ENCODE results near the gene IL17D.
"Not testable (repeated sequence)": the region's sequence is repeated elsewhere in the genome, so short reads cannot be mapped to it uniquely, and the experiment has no call there.

IL17D gene, protein sequence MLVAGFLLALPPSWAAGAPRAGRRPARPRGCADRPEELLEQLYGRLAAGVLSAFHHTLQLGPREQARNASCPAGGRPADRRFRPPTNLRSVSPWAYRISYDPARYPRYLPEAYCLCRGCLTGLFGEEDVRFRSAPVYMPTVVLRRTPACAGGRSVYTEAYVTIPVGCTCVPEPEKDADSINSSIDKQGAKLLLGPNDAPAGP

DNA sequence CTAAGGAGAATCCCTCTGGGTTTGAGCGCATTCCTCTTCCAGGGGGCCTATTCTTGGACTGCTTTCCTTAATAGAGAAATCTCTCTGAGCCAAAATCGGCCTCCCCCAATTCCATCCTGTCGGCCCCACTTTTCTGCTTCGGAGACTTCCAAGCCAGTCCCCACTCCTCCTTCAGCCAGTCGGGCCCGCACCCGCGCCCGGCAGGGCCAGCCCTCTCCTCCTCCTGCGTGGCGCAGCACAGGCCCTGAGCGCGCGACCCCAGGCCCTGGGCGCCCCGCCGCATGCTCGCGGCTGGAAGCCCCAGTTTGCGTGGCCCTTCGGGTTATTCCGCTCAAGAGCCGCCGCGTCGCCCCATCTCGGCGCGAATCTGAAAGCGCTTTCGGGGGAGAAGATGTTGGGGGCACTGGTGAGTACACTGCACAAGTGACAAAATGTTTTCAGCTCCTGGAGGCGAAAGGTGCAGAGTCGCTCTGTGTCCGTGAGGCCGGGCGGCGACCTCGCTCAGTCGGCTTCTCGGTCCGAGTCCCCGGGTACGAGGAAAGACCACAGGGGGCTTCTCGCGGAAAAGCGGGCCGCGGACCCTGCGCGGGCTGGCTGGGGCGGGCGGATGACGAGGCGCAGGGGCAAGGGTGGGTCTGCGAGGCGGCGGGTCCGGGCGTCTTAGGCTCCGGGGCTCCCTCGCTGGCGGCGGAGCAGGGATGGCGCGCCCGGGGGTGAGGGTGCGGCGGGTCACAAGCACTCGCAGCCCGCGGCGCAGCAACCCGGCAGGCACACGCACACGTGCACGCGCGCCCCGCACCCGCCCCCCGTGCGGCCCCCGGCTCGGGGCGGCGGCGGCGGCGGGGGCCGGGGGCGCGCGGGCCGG, at the start of gene IL17D:
TSS of gene IL17D (plus strand) at position 785 of the 865 bp plus-strand sequence. CDS start 303 bp downstream, outside the sequence.
- no peak for DNase-seq (ENCODE audit: low spot score)

DNA sequence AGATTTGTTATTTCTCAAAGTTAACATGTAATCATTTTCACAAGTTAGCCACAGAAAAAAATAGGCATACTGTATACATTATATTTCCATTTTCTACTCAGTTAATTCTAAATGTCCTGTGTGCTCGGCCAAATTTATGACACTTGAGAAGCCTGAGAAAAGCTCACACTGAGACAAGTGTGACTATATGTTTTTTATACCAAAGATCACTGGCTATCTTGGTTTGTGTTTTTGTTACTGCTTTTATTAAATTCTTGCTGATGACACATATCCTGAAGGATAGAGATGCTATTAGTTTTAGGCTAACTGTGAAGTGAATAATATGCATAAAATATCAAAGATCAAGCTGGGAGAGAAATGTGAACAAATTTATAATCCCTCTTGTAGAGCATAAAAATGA, 49.3 kb upstream of the IL17D start:
- DNase-seq (ENCODE audit: low spot score): no peak

DNA sequence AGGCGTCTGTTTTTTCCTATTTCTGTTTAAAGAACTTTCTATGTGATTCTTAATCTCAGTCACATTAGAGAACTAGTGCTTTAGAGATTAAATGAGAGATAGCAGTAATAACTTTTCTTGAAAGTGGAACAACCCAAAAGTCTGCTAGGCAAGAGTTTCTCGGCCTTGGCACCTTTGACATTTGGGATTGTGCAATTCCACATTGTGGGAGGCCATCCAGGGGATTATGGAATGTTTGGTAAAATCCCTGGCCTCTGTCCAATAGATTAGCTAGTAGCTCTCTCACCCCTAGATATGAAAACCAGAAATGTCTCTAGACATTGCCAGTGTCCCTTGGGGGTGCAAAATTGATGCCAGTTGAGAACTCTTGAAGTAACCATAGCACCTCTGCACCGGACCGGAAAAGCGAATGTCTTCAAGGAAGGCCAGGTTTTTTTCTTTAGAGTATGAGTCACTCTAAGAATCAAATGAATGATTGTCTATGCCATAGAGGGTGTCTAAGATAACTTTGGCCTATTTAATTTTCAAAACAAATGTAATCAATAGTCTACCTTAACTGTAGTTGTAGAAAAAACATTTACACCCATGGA, 45.0 kb upstream of the IL17D start:
- no peak for DNase-seq (ENCODE audit: low spot score)

DNA sequence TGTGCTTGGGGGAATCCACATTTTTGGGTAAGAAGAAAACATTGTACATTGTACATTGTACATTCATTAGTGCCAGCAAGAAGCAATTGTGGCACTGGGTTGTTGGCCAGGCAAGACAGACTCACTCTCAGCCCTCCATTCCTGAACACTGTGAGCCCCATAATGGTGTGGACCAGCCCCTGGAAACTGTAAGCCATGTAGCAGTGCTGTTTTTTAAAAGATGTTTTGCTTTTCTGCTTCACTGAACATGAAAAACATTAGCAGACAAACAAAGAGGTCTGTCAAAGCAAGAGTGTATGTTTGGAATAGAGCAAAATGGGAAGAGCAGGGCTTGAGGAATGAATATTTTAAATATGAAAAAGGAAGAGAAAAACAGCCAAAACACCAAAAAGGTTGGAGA, 39.1 kb upstream of the IL17D start:
- peak; percentile 58 for DNase-seq (ENCODE audit: low spot score)

DNA sequence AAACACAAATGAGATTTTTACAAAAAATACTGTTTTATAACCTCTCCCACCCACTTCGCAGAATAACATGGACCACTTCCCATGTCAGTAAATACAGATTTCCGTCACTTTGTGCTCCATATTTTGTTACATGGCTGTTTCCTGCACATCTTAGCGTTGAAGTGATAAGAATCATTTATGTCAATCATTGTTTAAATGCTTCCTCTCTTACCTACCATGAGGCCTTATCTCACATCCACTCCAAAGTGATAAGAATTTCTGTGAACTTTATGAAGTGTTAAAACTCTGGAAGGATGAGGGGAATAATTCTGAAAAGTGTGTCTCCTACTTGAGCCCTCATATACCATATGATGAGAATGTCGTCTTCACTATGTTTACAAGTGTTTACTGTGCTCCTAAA, 36.6 kb upstream of the IL17D start:
- DNase-seq (ENCODE audit: low spot score): no peak

DNA sequence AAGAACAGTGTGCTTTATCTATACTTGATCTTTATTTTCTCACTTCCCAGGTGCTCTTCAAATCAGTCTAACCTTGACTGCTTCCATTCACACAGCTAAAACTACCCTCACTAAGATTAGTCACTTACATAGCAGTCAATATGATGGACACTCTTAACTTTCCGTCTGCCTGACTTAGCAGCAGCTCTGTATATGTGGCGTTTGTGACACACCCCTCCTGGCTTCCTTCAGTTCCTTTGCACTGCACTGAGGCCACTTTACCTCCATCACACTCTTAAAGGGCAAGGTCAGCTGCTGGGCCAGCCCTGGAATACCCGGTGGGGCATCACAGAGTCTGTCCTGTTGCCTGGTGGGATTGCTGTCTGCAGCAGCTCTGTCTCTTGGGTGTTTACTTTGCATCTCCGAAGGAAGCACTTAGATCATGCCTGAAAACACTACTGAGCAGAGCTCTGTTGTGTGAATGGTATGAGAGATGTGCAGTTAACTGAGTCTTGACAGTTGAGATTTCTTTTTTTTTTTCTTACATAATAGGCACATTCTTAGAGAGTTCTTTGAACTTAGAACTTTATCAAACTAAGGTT, 35.6 kb upstream of the IL17D start:
- no peak for DNase-seq (ENCODE audit: low spot score)

DNA sequence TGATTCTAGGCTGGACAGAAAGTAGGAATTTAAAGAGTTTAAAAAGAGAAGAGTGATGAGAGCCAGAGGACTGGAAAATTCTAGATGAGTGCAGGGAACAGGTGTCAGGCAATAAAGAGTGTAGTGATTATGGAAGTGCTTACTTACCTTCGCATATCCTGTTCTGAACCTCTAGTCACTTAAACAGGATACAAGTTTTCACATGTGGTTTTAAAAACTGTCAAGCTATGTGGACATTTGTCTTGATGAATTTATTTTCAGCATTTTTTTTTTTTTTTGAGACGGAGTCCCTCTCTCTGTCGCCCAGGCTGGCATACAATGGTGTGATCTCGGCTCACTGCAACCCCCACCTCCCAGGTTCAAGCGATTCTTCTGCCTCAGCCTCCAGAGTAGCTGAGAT, 34.3 kb upstream of the IL17D start:
- DNase-seq (ENCODE audit: low spot score): no peak

DNA sequence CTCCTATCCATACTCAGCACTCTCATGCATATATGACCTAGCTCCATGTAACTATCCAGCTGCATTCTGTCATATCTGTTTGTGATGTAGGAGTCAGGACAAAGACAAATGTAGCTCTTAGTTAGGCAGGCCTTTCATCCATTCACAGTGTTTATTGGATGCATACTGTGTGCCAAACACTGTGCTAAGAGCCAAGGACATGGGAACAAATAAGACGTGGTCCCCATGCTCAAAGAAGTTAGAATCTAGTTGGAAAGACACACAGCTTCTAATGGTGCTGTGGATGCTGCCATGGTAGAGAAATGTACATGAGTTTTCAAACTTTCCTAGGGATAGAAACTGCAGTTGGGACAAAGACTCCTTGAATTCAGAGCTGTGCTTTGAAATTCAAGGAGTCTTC, 31.7 kb upstream of the IL17D start:
- DNase-seq (ENCODE audit: low spot score): peak; percentile 63

DNA sequence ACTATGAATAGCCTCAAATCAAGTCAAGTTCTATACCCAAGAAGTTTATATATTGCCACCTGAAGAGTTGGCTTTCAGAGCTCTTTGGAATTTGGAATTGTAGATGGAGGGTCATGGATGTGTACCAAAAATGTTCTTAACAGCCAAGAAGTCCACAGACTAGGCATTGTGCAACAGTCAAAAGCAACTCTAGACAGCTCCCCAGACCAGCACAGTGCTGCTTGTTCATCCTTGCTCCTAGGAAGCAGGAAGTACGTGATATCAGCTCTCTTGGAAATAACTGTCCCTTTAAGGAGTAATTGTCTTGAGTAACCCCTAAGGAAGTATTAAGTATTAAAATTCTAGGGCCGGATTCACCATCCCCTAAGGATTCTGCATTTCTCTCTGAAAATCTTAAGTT, 30.7 kb upstream of the IL17D start:
- DNase-seq (ENCODE audit: low spot score): no peak

DNA sequence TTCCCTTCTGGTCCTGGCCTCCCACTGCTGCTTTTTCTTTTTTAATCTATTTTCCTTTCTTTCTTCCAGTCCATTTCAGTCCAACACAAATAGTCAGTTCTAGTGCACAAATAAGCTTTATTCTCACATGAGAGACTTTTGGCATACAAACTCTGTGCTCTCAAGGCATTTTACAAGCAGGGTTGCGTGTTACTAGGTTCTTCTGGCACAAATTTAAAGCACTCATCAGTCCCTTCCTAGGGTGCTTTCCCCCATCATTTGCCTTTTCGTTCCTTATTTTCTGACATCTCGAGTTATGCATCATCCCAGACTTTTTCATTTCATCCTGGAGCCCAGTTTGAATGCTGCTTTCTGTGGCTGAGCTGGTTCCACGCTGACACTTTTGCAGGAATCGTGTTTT, 29.8 kb upstream of the IL17D start:
- peak; percentile 36 for DNase-seq (ENCODE audit: low spot score)

DNA sequence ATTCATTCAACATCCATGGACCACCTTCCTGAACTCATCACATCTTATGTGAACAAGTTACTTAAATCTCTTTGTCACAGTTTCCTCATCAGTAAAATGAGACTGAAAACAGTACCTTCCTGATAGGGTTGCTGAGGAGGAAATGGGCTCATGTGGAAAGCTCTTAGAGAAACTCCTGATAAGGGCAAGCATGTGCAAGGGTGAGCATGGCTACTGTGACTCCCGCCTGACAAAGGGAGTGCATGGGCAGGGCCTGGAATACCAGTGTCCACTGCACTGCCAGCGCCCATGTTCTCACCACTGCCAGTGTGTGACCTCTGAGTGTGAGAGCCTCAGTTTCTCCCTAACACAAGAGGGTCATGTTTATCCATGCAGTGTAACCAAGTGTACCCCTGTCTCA, 27.3 kb upstream of the IL17D start:
- DNase-seq (ENCODE audit: low spot score): no peak

DNA sequence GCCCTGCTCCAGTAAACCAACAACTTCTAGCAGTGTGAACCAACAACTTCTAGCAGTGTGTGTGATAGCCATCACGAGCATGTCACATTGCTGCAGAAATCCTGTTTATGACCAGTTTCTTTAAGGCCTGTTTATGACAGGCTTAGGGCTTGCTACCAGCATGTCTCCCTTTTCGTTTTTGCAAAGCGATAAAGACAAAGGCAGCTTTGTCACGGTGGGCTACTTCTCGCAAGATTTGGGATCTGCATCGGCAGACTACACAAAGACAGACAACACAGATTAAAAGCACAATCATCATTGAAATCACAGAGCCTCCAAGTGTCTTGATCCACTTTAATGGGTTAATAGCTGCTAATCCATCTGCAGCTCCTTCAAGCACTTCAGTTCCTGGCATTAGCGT, 24.9 kb upstream of the IL17D start:
- DNase-seq (ENCODE audit: low spot score): not testable (repeated sequence)

DNA sequence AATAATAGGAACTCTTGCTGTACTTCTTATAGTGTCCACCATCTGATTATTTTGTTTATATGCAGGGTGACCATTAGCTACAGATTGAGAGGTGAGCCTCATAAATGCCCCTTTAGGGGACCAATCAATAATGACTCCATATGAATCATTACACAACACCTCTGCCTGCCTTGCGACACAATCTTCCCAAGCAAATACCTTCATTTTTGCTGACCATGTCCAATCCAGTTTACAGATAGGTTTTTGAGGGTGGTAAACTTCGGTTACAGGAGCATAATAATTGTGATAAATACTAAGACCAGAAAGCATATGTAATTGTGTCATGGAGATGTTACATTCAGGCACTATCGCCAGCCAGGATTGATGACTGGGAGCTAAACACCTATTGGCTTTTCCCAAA, 23.6 kb upstream of the IL17D start:
- DNase-seq (ENCODE audit: low spot score): no peak

DNA sequence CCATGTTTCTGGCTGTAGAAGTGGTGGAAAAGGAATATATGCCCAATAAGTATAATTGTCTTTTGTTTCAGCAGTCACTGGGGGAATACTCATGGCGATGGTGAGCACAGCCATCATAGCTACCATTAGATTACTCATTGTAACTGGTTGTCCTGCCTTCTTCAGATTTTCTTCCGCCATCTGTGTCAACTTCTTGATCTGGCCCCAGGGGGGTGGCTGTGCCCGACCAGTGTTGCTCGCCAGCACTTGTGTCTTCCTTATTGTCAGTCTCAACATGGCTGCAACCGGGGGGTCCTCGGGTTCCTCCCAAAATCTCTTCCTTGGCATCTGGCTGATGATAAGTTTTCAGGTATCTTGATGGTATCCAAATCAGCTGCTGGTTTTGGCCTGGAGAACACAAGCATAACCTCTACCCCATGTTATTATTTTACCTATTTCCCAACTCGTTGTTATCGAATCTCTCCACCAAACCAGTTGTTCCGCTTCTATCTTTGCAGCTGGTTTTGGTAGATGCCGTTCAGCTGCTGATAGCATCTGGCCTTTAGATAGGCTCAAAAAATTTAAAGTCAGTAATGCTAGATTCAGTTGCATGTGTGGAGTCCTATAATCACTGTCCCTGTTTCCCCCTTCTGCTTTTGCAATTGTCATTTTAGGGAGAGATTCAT, 23.0 kb upstream of the IL17D start:
- no peak for DNase-seq (ENCODE audit: low spot score)

DNA sequence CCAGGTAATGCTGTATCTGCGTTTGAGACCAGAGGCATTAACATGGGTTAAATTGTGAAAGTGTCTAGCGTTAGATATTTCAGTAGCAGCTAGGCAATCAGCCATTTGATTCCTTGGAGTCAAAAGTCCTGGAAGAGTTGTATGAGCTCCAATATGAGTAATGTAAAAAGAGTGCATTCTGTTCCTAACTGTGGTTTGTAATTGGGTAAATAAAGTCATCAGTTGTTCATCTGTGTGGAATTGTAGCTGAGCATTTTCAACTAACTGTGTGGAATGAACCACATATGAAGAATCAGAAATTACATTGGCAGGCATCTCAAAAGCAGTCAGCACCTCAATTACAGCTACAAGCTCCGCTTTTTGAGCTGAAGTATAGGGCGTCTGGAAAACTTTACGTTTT, 22.0 kb upstream of the IL17D start:
- DNase-seq (ENCODE audit: low spot score): not testable (repeated sequence)

DNA sequence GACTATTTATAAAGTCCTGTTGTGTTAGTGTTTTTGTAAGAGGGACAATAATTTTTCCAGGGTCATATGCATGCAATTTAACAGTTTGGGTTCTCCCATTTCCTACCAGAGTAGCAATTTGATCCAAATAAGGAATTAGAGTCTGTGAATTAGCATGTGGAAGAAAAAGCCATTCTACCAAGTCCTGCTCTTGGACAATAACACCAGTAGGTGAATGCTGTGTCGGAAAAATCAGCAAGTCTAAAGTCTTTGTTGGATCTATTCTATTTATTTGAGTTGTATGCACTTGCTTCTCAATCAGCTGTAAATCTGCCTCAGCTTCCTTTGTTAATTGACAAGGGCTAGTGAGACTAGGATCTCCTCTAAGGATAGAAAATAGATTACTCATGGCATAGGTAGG, 21.4 kb upstream of the IL17D start:
- DNase-seq (ENCODE audit: low spot score): no peak

DNA sequence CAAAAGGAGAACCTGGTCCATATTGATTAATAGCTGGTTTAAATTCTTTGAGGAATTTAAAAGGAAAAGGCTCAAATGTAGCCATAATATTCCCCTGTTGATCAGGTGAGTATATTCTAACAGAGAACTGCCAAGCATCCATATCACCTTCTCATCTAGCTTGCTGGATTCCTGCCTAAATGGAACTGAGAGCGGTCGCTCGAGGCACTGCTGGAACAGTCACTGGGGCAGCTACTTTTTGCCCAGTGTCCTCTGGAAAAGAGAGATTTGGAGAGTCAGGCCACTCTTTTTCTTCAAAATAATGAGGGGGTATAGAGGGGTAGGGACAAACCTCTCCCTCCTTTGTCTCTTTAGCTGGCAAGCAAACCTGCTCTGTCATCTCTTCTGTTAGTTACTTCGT, 19.5 kb upstream of the IL17D start:
- DNase-seq (ENCODE audit: low spot score): no peak

DNA sequence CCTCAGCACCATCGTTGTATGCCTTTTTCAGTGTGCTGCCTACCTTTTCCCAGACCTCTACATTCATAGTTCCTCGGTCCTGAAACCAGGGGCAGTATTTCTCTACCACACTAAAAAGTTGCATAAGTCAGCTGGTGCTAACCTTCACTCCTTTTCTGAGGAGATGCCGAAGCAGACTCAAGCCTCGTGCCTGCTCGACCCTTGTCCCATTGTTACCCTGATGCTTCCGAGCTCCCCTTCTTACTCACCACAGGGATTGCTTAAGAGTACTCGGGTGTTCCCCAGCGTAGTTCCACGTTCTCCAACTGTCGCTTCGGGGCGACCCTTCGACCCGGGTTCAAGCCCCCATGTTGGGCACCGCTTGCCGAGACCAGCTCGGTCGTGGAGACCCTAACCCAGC, 19.0 kb upstream of the IL17D start:
- DNase-seq (ENCODE audit: low spot score): no peak

DNA sequence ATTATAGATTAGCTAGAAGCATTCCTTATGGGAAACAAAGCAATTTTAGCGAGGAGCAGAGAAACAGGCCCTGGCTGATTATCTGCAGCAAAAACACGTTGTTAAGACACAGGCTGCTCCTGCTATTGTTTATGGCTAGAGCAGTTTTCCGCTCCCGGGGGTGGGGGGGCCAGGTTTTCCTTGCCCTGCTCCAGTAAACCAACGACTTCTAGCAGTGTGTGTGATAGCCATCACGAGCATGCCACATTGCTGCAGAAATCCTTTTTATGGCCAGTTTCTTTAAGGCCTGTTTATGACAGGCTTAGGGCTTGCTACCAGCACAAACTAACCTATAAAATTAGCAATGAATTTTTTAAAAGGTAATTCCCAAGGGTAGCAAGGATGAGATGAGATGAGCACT, 18.4 kb upstream of the IL17D start:
- DNase-seq (ENCODE audit: low spot score): no peak

DNA sequence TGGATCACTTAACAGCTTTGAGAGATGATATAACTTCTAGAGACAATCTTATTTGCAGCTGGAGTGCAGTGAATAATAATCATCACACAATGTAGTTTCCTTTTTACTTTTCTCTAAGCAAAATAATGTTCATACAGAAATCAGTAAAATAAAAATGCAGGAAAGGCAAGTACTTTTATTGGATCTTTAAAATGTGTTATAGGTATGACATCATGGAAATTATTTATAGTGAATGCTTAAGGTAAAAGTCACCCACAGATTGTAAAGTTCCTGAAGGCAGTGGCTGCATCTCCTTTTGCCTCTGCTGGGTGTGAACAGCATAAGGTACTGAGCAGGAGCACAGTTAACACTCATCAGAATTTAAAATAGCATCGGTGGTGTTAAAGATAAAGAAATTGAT, 17.3 kb upstream of the IL17D start:
- DNase-seq (ENCODE audit: low spot score): no peak

DNA sequence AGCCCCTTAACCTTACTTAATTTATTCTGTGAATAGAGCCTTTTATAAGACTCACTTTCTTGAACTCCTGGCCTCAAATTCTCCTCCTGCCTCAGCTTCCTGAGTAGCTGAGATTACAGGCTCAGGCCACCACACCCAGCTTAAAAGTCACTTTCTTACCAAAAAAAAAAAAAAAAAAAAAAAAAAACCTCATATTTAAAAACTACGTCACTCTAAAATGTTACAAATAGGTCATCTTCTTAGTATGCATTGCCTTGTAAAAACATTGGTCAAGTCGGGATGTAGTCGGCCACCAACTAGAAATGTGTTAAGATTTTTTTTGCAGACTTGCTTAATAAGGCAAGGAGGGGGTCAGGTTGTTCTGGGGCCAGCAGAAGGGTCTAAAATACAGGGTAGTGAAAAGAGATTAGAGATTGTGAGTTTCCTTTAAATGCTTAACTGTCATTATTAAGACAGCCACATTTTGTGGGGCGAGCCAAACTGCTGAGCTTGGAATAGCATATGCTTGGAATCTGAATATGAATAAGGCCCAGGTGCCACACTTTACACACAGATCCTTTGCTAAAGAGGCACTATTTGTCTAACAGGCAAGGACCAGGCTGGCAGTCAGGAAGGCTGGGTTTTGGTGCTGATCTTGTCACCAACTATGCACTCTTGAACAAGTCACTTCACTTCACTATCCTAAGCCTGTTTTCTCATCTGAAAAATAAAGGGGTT, 16.5 kb upstream of the IL17D start:
- DNase-seq (ENCODE audit: low spot score): no peak

DNA sequence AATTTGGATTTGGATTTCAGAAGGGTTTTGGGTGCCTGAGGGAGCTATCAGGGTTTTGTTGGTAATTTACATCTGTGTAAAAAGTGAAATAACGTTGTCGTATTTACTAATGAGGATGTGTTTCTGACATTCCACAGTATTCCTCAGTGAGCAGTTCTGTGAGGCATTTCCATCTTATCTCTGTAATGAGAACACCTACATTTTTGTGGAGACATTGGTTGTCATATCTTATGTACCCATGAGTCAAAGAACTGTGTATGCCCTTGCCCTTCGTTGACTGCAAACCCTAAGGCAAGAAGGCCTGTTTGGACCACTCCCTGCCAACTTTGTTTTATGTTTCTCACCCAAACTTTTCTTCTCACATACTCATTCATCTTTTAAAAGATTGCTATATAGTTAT, 14.2 kb upstream of the IL17D start:
- DNase-seq (ENCODE audit: low spot score): no peak

Data from Ammon's horn (tissue), 1 donor.